HEK293T (cell line): ENCODE data around the gene NFYB.

Source experiments
- CTCF ChIA-PET: fragments of 350-600 bp; formaldehyde crosslinking; extraction: SDS; loops from one replicate; lab custom pipeline; 2021; ENCODE audit warnings: antibody characterized with exemption, inconsistent platforms; lab: Yijun Ruan, JAX
- POLR2A ChIA-PET: fragments of 350-600 bp; formaldehyde crosslinking; extraction: SDS; loops from one replicate; lab custom pipeline; 2020; ENCODE audit warnings: antibody characterized with exemption, inconsistent platforms; lab: Yijun Ruan, JAX
- DNase-seq: peaks from one replicate; pipeline ENCODE4 v3.0.0; 2012; ENCODE audit warnings: mixed read lengths; ENCODE audit errors: extremely low spot score
- ARNT ChIP-seq: fragments of 450-650 bp; IDR thresholded peaks from 2 replicates; pipeline ENCODE4 v1.6.1; 2017; ENCODE audit warnings: mild to moderate bottlenecking
- BHLHE40 ChIP-seq: fragments of 450-650 bp; IDR thresholded peaks from 2 replicates; pipeline ENCODE4 v1.6.1; 2016; ENCODE audit warnings: mild to moderate bottlenecking, moderate library complexity, borderline replicate concordance
- CTBP1 ChIP-seq: fragments of 450-650 bp; IDR thresholded peaks from 2 replicates; pipeline ENCODE4 v1.6.1; 2016; ENCODE audit warnings: borderline replicate concordance
- ELF4 ChIP-seq: fragments of 450-650 bp; IDR thresholded peaks from 2 replicates; pipeline ENCODE4 v1.6.1; 2017; ENCODE audit warnings: antibody characterized with exemption
- FOXA1 ChIP-seq: fragments of 450-650 bp; IDR thresholded peaks from 2 replicates; pipeline ENCODE4 v1.6.1; 2016; ENCODE audit warnings: mild to moderate bottlenecking
- FOXK2 ChIP-seq: fragments of 450-650 bp; IDR thresholded peaks from 2 replicates; pipeline ENCODE4 v1.6.1; 2016; ENCODE audit warnings: mild to moderate bottlenecking
- FOXM1 ChIP-seq: fragments of 450-650 bp; IDR thresholded peaks from 2 replicates; pipeline ENCODE4 v1.6.1; 2017; ENCODE audit warnings: mild to moderate bottlenecking, borderline replicate concordance
- HDGF ChIP-seq: fragments of 450-650 bp; IDR thresholded peaks from 2 replicates; pipeline ENCODE4 v1.6.1; 2017; ENCODE audit warnings: antibody characterized with exemption, borderline replicate concordance
- L3MBTL2 ChIP-seq: fragments of 450-650 bp; conservative IDR thresholded peaks from 2 replicates; pipeline ENCODE4 v1.6.1; 2016; ENCODE audit warnings: mild to moderate bottlenecking
- LEF1 ChIP-seq: fragments of 450-650 bp; IDR thresholded peaks from 2 replicates; pipeline ENCODE4 v1.6.1; 2017; ENCODE audit warnings: mild to moderate bottlenecking, borderline replicate concordance
- NFRKB ChIP-seq: fragments of 450-650 bp; IDR thresholded peaks from 2 replicates; pipeline ENCODE4 v1.6.1; 2016; ENCODE audit warnings: mild to moderate bottlenecking, moderate library complexity
- PKNOX1 ChIP-seq: fragments of 450-650 bp; IDR thresholded peaks from 2 replicates; pipeline ENCODE4 v1.6.1; 2016
- SP1 ChIP-seq: fragments of 450-650 bp; IDR thresholded peaks from 2 replicates; pipeline ENCODE4 v1.6.1; 2017
- SUZ12 ChIP-seq: fragments of 450-650 bp; IDR thresholded peaks from 2 replicates; pipeline ENCODE4 v1.6.1; 2016; ENCODE audit warnings: mild to moderate bottlenecking
- TARDBP ChIP-seq: fragments of 450-650 bp; IDR thresholded peaks from 2 replicates; pipeline ENCODE4 v1.6.1; 2016
- ZNF384 ChIP-seq: fragments of 450-650 bp; IDR thresholded peaks from 2 replicates; pipeline ENCODE4 v1.6.1; 2016

Gene NFYB

GRCh38 chr12:104147346-104147745, 9.3 kb upstream of the NFYB start:
- ChIA-PET POLR2A (no interaction called here), CTCF (no interaction called here)
- no peak for DNase-seq
- TF ChIP-seq ELF4 (no peak), ZNF384 (no peak), FOXK2 (no peak), PKNOX1 (no peak), LEF1 (no peak), BHLHE40 (no peak), HDGF (no peak), CTBP1 (no peak), NFRKB (no peak), FOXA1 (no peak), SUZ12 (no peak), ARNT (no peak), L3MBTL2 (no peak)

GRCh38 chr12:104143918-104144317, 5.9 kb upstream of the NFYB start:
- CTCF ChIA-PET = interaction anchor here (0.6 kb wide), 1 partner anchor 34 kb away, joined by 3 read pairs; no protein-coding TSS in a partner anchor
- POLR2A ChIA-PET = interaction anchor here (0.9 kb wide), 1 partner anchor 178 kb away, joined by 4 read pairs; the partner anchor contains the start of gene TDG
- DNase-seq = no peak
- no peak for TF ChIP-seq SUZ12
- no peak for TF ChIP-seq PKNOX1
- no peak for TF ChIP-seq HDGF
- no peak for TF ChIP-seq CTBP1
- TF ChIP-seq L3MBTL2 = no peak
- no peak for TF ChIP-seq FOXA1
- TF ChIP-seq ZNF384 = no peak
- no peak for TF ChIP-seq ARNT
- no peak for TF ChIP-seq NFRKB
- TF ChIP-seq TARDBP = no peak
- TF ChIP-seq ELF4 = no peak
- TF ChIP-seq FOXK2 = no peak
- no peak for TF ChIP-seq LEF1

- ChIA-PET CTCF (no interaction called here), POLR2A (no interaction called here)
- no peak for DNase-seq
- no peak for TF ChIP-seq ZNF384
- TF ChIP-seq BHLHE40 = no peak
- no peak for TF ChIP-seq CTBP1
- no peak for TF ChIP-seq LEF1
- TF ChIP-seq ARNT = no peak
- no peak for TF ChIP-seq SUZ12
- TF ChIP-seq L3MBTL2 = no peak
- TF ChIP-seq FOXM1 = no peak
- TF ChIP-seq FOXK2 = no peak
These were observed 5.0 kb upstream of the NFYB start for GRCh38 chr12:104143002-104143401.

GRCh38 chr12:104142543-104142942, 4.5 kb upstream of the NFYB start:
- TF ChIP-seq SUZ12 = no peak
- TF ChIP-seq CTBP1 = no peak
- TF ChIP-seq FOXK2 = no peak
- TF ChIP-seq L3MBTL2 = no peak
- no peak for TF ChIP-seq FOXA1
- TF ChIP-seq ARNT = no peak
- TF ChIP-seq TARDBP = no peak
- TF ChIP-seq LEF1 = no peak
- TF ChIP-seq SP1 = no peak
- TF ChIP-seq ZNF384 = no peak
- no peak for TF ChIP-seq HDGF
- no peak for TF ChIP-seq ELF4
- no peak for TF ChIP-seq BHLHE40
- no peak for TF ChIP-seq PKNOX1
- TF ChIP-seq FOXM1 = no peak
- no peak for TF ChIP-seq NFRKB
- DNase-seq = no peak
- CTCF ChIA-PET = no interaction called here
- POLR2A ChIA-PET = no interaction called here

GRCh38 chr12:104138797-104139152, 765 bp upstream of the NFYB start:
- CTCF ChIA-PET = interaction anchor here (0.8 kb wide), 1 partner anchor 26 kb away, joined by 3 read pairs; no protein-coding TSS in a partner anchor
- TF ChIP-seq FOXA1 (no peak), FOXM1 (no peak), ELF4 (no peak), SP1 (no peak), ZNF384 (no peak), PKNOX1 (no peak), FOXK2 (no peak), LEF1 (no peak), SUZ12 (no peak), BHLHE40 (no peak), L3MBTL2 (no peak), CTBP1 (no peak), HDGF (no peak), NFRKB (no peak), ARNT (no peak), TARDBP (no peak)
- POLR2A ChIA-PET = interaction anchor here (0.8 to 2.3 kb wide), 12 partner anchors 11 to 182 kb away, joined by 3 to 8 read pairs (median 4); partner anchors contain the start of gene HCFC2
- no peak for DNase-seq
